ENCODE results near the gene PGGT1B.
"Not testable (repeated sequence)": the region's sequence is repeated elsewhere in the genome, so short reads cannot be mapped to it uniquely, and the experiment has no call there.

- not testable (repeated sequence) for TF ChIP-seq EZH2 (IDR thresholded peaks at IDR 0.05; ENCODE audit: borderline replicate concordance, insufficient read depth, low read length, poor library complexity, severe bottlenecking); CTCF (IDR thresholded peaks at IDR 0.05; ENCODE audit: poor library complexity, severe bottlenecking); MXI1 (conservative IDR thresholded peaks at IDR 0.05; ENCODE audit: poor library complexity, severe bottlenecking); POLR2AphosphoS5 (IDR thresholded peaks at IDR 0.05); RAD21 (conservative IDR thresholded peaks at IDR 0.05); REST (IDR thresholded peaks at IDR 0.05; ENCODE audit: borderline replicate concordance); EP300 (conservative IDR thresholded peaks at IDR 0.05; ENCODE audit: poor library complexity, severe bottlenecking); SMC3 (conservative IDR thresholded peaks at IDR 0.05; ENCODE audit: poor library complexity)
Measured at GRCh38 chr5:115249379-115249778, 13.3 kb downstream of the PGGT1B start.

Measured in neural cell (in vitro differentiated cells).